K562 (cell line): ENCODE measurements around the gene PDCD6IP. TPM values are rescaled to one million over a fixed set of nuclear protein-coding genes. Genes with fewer than 3 reads are reported as not detected.

Experiments used
- CCNT2 ChIP-seq: IDR thresholded peaks from 2 replicates; pipeline ENCODE4 v1.6.1; 2011; ENCODE audit warnings: borderline replicate concordance, low read depth, mild to moderate bottlenecking, moderate library complexity, mixed read lengths, low read length; ENCODE audit not compliant: insufficient read length; ENCODE audit errors: extremely low read depth
- CREM ChIP-seq: IDR thresholded peaks from 2 replicates; pipeline ENCODE4 v1.6.1; 2014; ENCODE audit warnings: antibody characterized with exemption, low read depth
- EP400 ChIP-seq: fragments of 450-650 bp; IDR thresholded peaks from 2 replicates; pipeline ENCODE4 v1.6.1; 2017; ENCODE audit warnings: antibody characterized with exemption, mild to moderate bottlenecking, moderate library complexity
- ETV1 ChIP-seq: fragments of 450-650 bp; conservative IDR thresholded peaks from 2 replicates; pipeline ENCODE4 v1.6.1; 2016; ENCODE audit warnings: missing genetic modification characterization, control low read depth, low read depth, missing compliant biosample characterization
- ETV5 ChIP-seq: sonication (generic); formaldehyde crosslinking; IDR thresholded peaks from 2 replicates; pipeline ENCODE4 v1.4.0; 2020; ENCODE audit warnings: low read depth, mild to moderate bottlenecking, missing genetic modification reagents
- GABPB1 ChIP-seq: sonication (generic); formaldehyde crosslinking; IDR thresholded peaks from 2 replicates; pipeline ENCODE4 v1.8.0; 2022; ENCODE audit warnings: mild to moderate bottlenecking, missing genetic modification reagents
- LEF1 ChIP-seq: fragments of 450-650 bp; IDR thresholded peaks from 2 replicates; pipeline ENCODE4 v1.6.1; 2016; ENCODE audit warnings: mild to moderate bottlenecking
- NFATC3 ChIP-seq: fragments of 450-650 bp; IDR thresholded peaks from 2 replicates; pipeline ENCODE4 v1.6.1; 2017; ENCODE audit warnings: mild to moderate bottlenecking
- NFIC ChIP-seq: fragments of 450-650 bp; IDR thresholded peaks from 2 replicates; pipeline ENCODE4 v1.6.1; 2017; ENCODE audit warnings: mild to moderate bottlenecking, inconsistent platforms
- RUNX1 ChIP-seq: sonication (generic); IDR thresholded peaks from 2 replicates; pipeline ENCODE4 v1.6.1; 2016; ENCODE audit warnings: antibody characterized with exemption, low read depth
- SMAD4 ChIP-seq: fragments of 250-450 bp; sonication (Bioruptor Pico); conservative IDR thresholded peaks from 2 replicates; pipeline ENCODE4 v1.8.0; 2021; ENCODE audit warnings: inconsistent platforms, mild to moderate bottlenecking, moderate library complexity
- SRF ChIP-seq, 2 experiments: fragments of 250-450, 450-650 bp in 1 of 2; sonication (Bioruptor Pico) in 1 of 2; sonication (generic) in 1 of 2; formaldehyde crosslinking; IDR thresholded peaks; 2 replicates each; pipeline versions ENCODE4 v1.5.0 to v1.5.1; 2020 to 2022; ENCODE audit warnings: mild to moderate bottlenecking in 1 of 2, missing genetic modification reagents in 1 of 2
- TAF1 ChIP-seq: IDR thresholded peaks from 2 replicates; pipeline ENCODE4 v1.6.1; 2011; ENCODE audit warnings: mild to moderate bottlenecking, low read length, moderate library complexity; ENCODE audit not compliant: insufficient read depth, control insufficient read depth, severe bottlenecking; ENCODE audit errors: extremely low read depth
- ZBTB9 ChIP-seq: fragments of 450-650 bp; formaldehyde crosslinking; IDR thresholded peaks from 2 replicates; pipeline ENCODE4 v1.4.0; 2020; ENCODE audit warnings: mild to moderate bottlenecking, moderate library complexity
- ZC3H11A ChIP-seq: IDR thresholded peaks from 2 replicates; pipeline ENCODE4 v1.6.1; 2012; ENCODE audit warnings: low read depth, low read length, improper control_type of control experiment
- ZFPM2 ChIP-seq: fragments of 250-450 bp; sonication (Bioruptor Pico); IDR thresholded peaks from 2 replicates; pipeline ENCODE4 v1.5.1; 2022; ENCODE audit warnings: mild to moderate bottlenecking
- ZFX ChIP-seq: sonication (generic); formaldehyde crosslinking; IDR thresholded peaks from 2 replicates; pipeline ENCODE4 v1.8.0; 2022; ENCODE audit warnings: mild to moderate bottlenecking, missing genetic modification reagents, moderate library complexity
- ZNF12 ChIP-seq: sonication (generic); formaldehyde crosslinking; IDR thresholded peaks from 2 replicates; pipeline ENCODE4 v1.4.0; 2020; ENCODE audit warnings: mild to moderate bottlenecking, missing genetic modification reagents
- ZNF146 ChIP-seq: IDR thresholded peaks from one replicate; pipeline ENCODE4 v1.6.1; 2018; ENCODE audit warnings: missing compliant biosample characterization; ENCODE audit not compliant: unreplicated experiment
- ZNF263 ChIP-seq: sonication (generic); formaldehyde crosslinking; IDR thresholded peaks from 2 replicates; pipeline ENCODE4 v1.8.0; 2022; ENCODE audit warnings: mild to moderate bottlenecking, missing genetic modification reagents, borderline replicate concordance
- ZNF311 ChIP-seq: fragments of 250-450 bp; sonication (Bioruptor Pico); IDR thresholded peaks from 2 replicates; pipeline ENCODE4 v1.4.0; 2020; ENCODE audit warnings: mild to moderate bottlenecking, moderate library complexity
- ZNF583 ChIP-seq: fragments of 250-450 bp; sonication (Bioruptor Pico); IDR thresholded peaks from 2 replicates; pipeline ENCODE4 v1.4.0; 2020
- polyA plus RNA-seq, 8 experiments: library from polyadenylated mRNA; depleted of rRNA in 4 of 8; stranded (reverse) in 5 of 8; unstranded in 3 of 8; fragments of >200 nt; fragmentation: Nextera tagmentation in 2 of 8; fragmentation: Illumina TruSeq in 1 of 8; extraction: Ambion mirVana in 2 of 8; extraction: Trizol in 1 of 8; gene quantifications; 2 replicates each; pipeline versions ENCODE4 v1.2.1 to v1.2.3, GENCODE V29; 2011 to 2014; ENCODE audit warnings: inconsistent platforms in 1 of 8, missing spikeins in 1 of 8
- total RNA-seq, 7 experiments: library from RNA; depleted of rRNA in 6 of 7; stranded (reverse); fragments of >200 nt in 6 of 7; fragmentation: Illumina TruSeq in 2 of 7; extraction: Trizol in 2 of 7; gene quantifications; 2 replicates each; pipeline versions ENCODE4 v1.2.1 to v1.2.3, GENCODE V29; 2011 to 2021; ENCODE audit warnings: low replicate concordance in 1 of 7
- TF ChIP-seq, protein P1 (sequence below), 2 experiments: fragments of 250-450 bp in 1 of 2; fragments of 450-650 bp in 1 of 2; sonication (Bioruptor Pico) in 1 of 2; IDR thresholded peaks; 2 replicates each; pipeline versions ENCODE4 v1.6.1 to v1.8.0; 2016 to 2021; ENCODE audit warnings: mild to moderate bottlenecking in 2 of 2, moderate library complexity in 2 of 2, missing compliant biosample characterization in 1 of 2, missing genetic modification characterization in 1 of 2
- TF ChIP-seq, protein P2 (sequence below): IDR thresholded peaks from 2 replicates; pipeline ENCODE4 v1.6.1; 2011; ENCODE audit not compliant: insufficient read length; ENCODE audit errors: extremely low read depth
- TF ChIP-seq, protein P3 (sequence below), 2 experiments: fragments of 450-650 bp in 1 of 2; sonication (generic) in 1 of 2; formaldehyde crosslinking in 1 of 2; IDR thresholded peaks in 1 of 2; conservative IDR thresholded peaks in 1 of 2; 2 replicates each; pipeline versions ENCODE4 v1.6.1 to v1.8.1; 2016 to 2023; ENCODE audit warnings: mild to moderate bottlenecking in 2 of 2, moderate library complexity in 2 of 2, inconsistent platforms in 1 of 2, missing genetic modification reagents in 1 of 2

The PDCD6IP gene
- total and polyA plus RNA-seq, 9 of the 15 experiments (the other 6 are each of a cell fraction or from before 2014, with no cell fraction given), result 40.2 to 302 (median 122) TPM

GRCh38 chr3:33900809-33901505, 102.5 kb downstream of the PDCD6IP start (continued):
- no peak for TF ChIP-seq SRF (CRISPR knock-in tag; IDR thresholded peaks at IDR 0.05)
- peak; percentile 74; the same call in 1 of the 2 replicates for TF ChIP-seq ZBTB9 (CRISPR knock-in tag)
- no peak for TF ChIP-seq ZC3H11A
- TF ChIP-seq, protein P1, sequence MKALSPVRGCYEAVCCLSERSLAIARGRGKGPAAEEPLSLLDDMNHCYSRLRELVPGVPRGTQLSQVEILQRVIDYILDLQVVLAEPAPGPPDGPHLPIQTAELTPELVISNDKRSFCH (CRISPR knock-in tag; IDR thresholded peaks at IDR 0.05), result no peak; the same call in 1 of the 2 replicates
- TF ChIP-seq, protein P1 (tag; IDR thresholded peaks at IDR 0.05), result peak; percentile 74; the same call in 1 of the 2 replicates
- peak; percentile 54 for TF ChIP-seq TAF1
- peak; percentile 96 for TF ChIP-seq NFIC
- TF ChIP-seq CREM, result peak; percentile 90
- TF ChIP-seq ZNF311 (CRISPR knock-in tag), result peak; percentile 79; the same call in 1 of the 2 replicates
- no peak for TF ChIP-seq ZNF263 (CRISPR knock-in tag)
- TF ChIP-seq ZFX, result no peak
- TF ChIP-seq, protein P2, sequence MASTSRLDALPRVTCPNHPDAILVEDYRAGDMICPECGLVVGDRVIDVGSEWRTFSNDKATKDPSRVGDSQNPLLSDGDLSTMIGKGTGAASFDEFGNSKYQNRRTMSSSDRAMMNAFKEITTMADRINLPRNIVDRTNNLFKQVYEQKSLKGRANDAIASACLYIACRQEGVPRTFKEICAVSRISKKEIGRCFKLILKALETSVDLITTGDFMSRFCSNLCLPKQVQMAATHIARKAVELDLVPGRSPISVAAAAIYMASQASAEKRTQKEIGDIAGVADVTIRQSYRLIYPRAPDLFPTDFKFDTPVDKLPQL, result no peak
- TF ChIP-seq GABPB1 (CRISPR knock-in tag), result peak; percentile 66
- no peak for TF ChIP-seq ZFPM2 (CRISPR knock-in tag)
- TF ChIP-seq RUNX1, result peak; percentile 71; the same call in 1 of the 2 replicates
- peak; percentile 98 for TF ChIP-seq LEF1
- TF ChIP-seq ZNF583, result peak; percentile 63; the same call in 1 of the 2 replicates
- peak; percentile 84 for TF ChIP-seq EP400
- TF ChIP-seq NFATC3, result peak; percentile 87
- peak; percentile 76 for TF ChIP-seq CCNT2
- peak; percentile 98 for TF ChIP-seq SMAD4 (CRISPR knock-in tag)
- TF ChIP-seq, protein P3, sequence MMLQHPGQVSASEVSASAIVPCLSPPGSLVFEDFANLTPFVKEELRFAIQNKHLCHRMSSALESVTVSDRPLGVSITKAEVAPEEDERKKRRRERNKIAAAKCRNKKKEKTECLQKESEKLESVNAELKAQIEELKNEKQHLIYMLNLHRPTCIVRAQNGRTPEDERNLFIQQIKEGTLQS (IDR thresholded peaks at IDR 0.05), result peak; percentile 93
- TF ChIP-seq, protein P3 (CRISPR knock-in tag; conservative IDR thresholded peaks at IDR 0.05), result peak; percentile 83; the same call in 1 of the 2 replicates
- peak; percentile 94 for TF ChIP-seq ZNF12
- TF ChIP-seq ETV5 (CRISPR knock-in tag), result peak; percentile 86
- TF ChIP-seq ETV1 (tag), result peak; percentile 73
- TF ChIP-seq ZNF146, result no peak
